ENCODE data around the gene CAPZA2.

DNA sequence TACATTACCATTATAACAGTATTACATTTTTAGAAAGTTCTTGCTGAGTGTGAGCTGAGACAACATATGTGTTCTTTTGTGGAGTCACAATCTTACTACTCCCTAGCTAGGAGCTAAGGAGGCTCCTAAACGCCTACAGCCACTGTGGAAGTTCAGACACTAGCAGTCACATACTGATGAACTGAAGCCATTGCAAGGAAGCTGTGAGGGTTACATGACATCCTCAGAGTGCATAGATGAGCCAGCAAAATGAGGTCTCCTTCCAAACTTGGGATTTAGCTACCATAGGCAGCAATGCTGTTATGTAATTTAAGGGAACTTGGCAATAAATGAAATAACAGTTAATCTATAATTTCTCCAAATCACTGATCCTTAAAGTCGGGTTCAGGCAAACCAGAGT is 80.1 kb downstream of the CAPZA2 start:
- TF ChIP-seq, protein P1, sequence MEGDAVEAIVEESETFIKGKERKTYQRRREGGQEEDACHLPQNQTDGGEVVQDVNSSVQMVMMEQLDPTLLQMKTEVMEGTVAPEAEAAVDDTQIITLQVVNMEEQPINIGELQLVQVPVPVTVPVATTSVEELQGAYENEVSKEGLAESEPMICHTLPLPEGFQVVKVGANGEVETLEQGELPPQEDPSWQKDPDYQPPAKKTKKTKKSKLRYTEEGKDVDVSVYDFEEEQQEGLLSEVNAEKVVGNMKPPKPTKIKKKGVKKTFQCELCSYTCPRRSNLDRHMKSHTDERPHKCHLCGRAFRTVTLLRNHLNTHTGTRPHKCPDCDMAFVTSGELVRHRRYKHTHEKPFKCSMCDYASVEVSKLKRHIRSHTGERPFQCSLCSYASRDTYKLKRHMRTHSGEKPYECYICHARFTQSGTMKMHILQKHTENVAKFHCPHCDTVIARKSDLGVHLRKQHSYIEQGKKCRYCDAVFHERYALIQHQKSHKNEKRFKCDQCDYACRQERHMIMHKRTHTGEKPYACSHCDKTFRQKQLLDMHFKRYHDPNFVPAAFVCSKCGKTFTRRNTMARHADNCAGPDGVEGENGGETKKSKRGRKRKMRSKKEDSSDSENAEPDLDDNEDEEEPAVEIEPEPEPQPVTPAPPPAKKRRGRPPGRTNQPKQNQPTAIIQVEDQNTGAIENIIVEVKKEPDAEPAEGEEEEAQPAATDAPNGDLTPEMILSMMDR (IDR thresholded peaks at IDR 0.05) = no peak
- no peak for TF ChIP-seq POLR2A (IDR thresholded peaks at IDR 0.05)
